Activated CD8-positive, alpha-beta memory T cell treated with anti-CD3 and anti-CD28 coated beads, Interleukin-2, amount 50 U/mL, for 4 hours (primary cell): Measurements from ENCODE around the gene KBTBD12.

Experiments used
- DNase-seq: peaks from one replicate; pipeline ENCODE4 v3.0.0-alpha.2; 2020

The KBTBD12 gene

GRCh38 chr3:128021768-128022372 lies 106.8 kb downstream of the KBTBD12 start:
- no peak for DNase-seq

GRCh38 chr3:128033102-128033501 lies 118.1 kb downstream of the KBTBD12 start:
- DNase-seq: no peak

GRCh38 chr3:128036119-128036518 lies 121.1 kb downstream of the KBTBD12 start:
- DNase-seq: no peak
